ENCODE measurements around the gene U2AF1L4.

DNA sequence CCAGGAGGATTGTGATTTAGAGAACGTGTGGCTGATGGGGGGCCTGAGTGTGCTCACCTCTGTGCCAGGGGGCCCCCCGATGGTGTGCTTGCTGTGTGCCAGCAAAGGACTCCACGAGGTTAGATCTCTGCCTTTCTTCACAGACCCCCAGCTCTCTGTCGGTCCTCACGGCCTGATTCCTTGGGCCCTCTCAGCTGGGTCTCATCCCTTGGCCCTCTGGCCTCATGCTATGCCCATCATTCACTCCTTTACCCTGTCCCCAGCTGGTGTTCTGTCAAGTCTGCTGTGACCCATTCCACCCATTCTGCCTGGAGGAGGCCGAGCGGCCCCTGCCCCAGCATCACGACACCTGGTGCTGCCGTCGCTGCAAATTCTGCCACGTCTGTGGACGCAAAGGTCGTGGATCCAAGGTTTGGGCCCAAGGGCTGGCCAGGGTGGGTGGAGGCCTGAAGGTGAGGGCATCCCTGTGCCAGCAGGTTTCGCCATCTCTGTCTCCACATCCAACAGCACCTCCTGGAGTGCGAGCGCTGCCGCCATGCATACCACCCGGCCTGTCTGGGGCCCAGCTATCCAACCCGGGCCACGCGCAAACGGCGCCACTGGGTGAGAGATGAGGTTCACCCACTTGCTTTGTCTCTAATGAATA is 19.9 kb downstream of the U2AF1L4 start:
- TF ChIP-seq MAZ (IDR thresholded peaks at IDR 0.05; ENCODE audit: borderline replicate concordance, low read depth, low read length) (no peak), POLR2A (IDR thresholded peaks at IDR 0.05; ENCODE audit: low read depth, low read length) (no peak), RFX5 (IDR thresholded peaks at IDR 0.05; ENCODE audit: low read depth, low read length) (no peak), MXI1 (IDR thresholded peaks at IDR 0.05; ENCODE audit: borderline replicate concordance, low read depth, low read length) (no peak), SMC3 (IDR thresholded peaks at IDR 0.05; ENCODE audit: low read depth, low read length) (no peak), ELK1 (IDR thresholded peaks at IDR 0.05; ENCODE audit: borderline replicate concordance, low read depth, low read length) (no peak), RAD21 (IDR thresholded peaks at IDR 0.05; ENCODE audit: low read length) (no peak), MAFK (IDR thresholded peaks at IDR 0.05; ENCODE audit: low read depth, low read length) (no peak), FOS (IDR thresholded peaks at IDR 0.05; ENCODE audit: low read depth, low read length) (no peak), USF2 (IDR thresholded peaks at IDR 0.05; ENCODE audit: low read depth, low read length) (no peak)
- TF ChIP-seq, protein P1, sequence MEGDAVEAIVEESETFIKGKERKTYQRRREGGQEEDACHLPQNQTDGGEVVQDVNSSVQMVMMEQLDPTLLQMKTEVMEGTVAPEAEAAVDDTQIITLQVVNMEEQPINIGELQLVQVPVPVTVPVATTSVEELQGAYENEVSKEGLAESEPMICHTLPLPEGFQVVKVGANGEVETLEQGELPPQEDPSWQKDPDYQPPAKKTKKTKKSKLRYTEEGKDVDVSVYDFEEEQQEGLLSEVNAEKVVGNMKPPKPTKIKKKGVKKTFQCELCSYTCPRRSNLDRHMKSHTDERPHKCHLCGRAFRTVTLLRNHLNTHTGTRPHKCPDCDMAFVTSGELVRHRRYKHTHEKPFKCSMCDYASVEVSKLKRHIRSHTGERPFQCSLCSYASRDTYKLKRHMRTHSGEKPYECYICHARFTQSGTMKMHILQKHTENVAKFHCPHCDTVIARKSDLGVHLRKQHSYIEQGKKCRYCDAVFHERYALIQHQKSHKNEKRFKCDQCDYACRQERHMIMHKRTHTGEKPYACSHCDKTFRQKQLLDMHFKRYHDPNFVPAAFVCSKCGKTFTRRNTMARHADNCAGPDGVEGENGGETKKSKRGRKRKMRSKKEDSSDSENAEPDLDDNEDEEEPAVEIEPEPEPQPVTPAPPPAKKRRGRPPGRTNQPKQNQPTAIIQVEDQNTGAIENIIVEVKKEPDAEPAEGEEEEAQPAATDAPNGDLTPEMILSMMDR (conservative IDR thresholded peaks at IDR 0.05; ENCODE audit: low read depth, low read length) = no peak
